ENCODE measurements around the gene BBLN.

Gene BBLN

DNA sequence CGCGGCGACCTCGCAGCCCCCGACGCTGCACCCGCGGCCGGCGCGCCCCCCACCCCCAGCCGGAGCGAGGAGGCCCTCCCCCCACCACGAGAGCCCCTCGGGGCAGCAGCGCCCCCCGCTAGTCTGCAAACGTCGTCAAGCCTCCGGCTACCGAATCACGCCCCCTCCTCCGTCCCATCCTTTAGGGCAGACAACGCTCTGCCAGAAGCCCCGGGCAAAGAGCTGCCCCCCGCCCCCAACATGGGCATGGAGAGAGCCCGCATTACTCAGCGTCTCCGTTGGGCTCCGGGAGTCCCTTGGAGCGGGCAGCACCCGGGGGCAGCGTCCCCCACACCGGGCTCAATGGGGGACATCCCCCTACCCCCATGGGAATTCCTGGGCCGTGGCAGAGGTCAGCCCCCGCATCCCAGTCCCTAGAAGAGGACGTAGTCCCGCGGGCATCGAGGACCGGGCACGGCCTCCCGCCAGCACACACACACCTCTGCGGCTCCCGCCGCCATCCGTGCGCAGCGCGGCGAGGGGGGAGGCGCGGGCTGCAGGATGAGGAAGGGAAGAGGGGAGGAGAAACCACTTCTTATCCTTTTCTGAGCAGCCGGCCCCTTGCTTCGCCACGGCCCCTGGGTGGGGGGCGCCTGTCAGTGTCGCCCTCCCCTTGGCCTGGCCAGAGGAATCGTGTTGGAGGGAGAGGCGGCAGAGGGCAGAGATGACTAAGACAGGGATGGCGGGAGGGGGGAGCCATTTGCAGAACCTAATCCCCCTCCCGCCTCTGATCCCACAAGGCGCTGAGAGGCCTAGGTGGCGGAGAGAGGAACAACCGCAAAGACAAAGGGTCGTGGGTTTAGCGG, 43.9 kb downstream of the BBLN start:
- Histone ChIP-seq H3K27ac (no peak overlapping the region), H3K27me3 (peaks cover 40% of the 10 kb centered on the region), H3K9me3 (no peaks in the 10 kb centered on the region), H3K4me1 (ENCODE audit: control insufficient read depth in 1 of 2, insufficient read depth in 1 of 2, low read depth in 1 of 2, low read length in 1 of 2) (peaks cover 15% of the 10 kb centered on the region in 2 experiments), H3K4me3 (ENCODE audit: low read depth in 1 of 2, low read length in 1 of 2) (peak overlapping the region; percentile 59 to 73), H3K36me3 (no peaks in the 10 kb centered on the region)
- no peak for TF ChIP-seq CTCF (IDR thresholded peaks at IDR 0.05)

- peaks cover 15% of the 10 kb centered on the region in 2 experiments for H3K4me1 ChIP-seq (ENCODE audit: control insufficient read depth in 1 of 2, insufficient read depth in 1 of 2, low read depth in 1 of 2, low read length in 1 of 2)
- no peak overlapping the region for H3K4me3 ChIP-seq (ENCODE audit: low read depth in 1 of 2, low read length in 1 of 2)
- TF ChIP-seq CTCF (IDR thresholded peaks at IDR 0.05) = no peak
- H3K36me3 ChIP-seq = no peaks in the 10 kb centered on the region
- peaks cover 40% of the 10 kb centered on the region for H3K27me3 ChIP-seq
- H3K27ac ChIP-seq = no peak overlapping the region
- H3K9me3 ChIP-seq = no peaks in the 10 kb centered on the region
Observed at GRCh38 chr9:128204858-128205257, 44.8 kb downstream of the BBLN start.

- no peak for TF ChIP-seq CTCF (IDR thresholded peaks at IDR 0.05)
- no peak overlapping the region for H3K27ac ChIP-seq
- peaks cover 15% of the 10 kb centered on the region in 2 experiments for H3K4me1 ChIP-seq (ENCODE audit: control insufficient read depth in 1 of 2, insufficient read depth in 1 of 2, low read depth in 1 of 2, low read length in 1 of 2)
- H3K36me3 ChIP-seq = no peaks in the 10 kb centered on the region
- H3K4me3 ChIP-seq (ENCODE audit: low read depth in 1 of 2, low read length in 1 of 2) = no peak overlapping the region
- no peaks in the 10 kb centered on the region for H3K9me3 ChIP-seq
- peaks cover 40% of the 10 kb centered on the region for H3K27me3 ChIP-seq
Observed at GRCh38 chr9:128205296-128205944, 45.4 kb downstream of the BBLN start.

GRCh38 chr9:128206484-128206883, 46.4 kb downstream of the BBLN start:
- Histone ChIP-seq H3K4me3 (ENCODE audit: low read depth in 1 of 2, low read length in 1 of 2) (no peak overlapping the region), H3K27me3 (peaks cover 40% of the 10 kb centered on the region), H3K9me3 (no peaks in the 10 kb centered on the region), H3K4me1 (ENCODE audit: control insufficient read depth in 1 of 2, insufficient read depth in 1 of 2, low read depth in 1 of 2, low read length in 1 of 2) (peaks cover 15% of the 10 kb centered on the region in 2 experiments), H3K36me3 (no peaks in the 10 kb centered on the region), H3K27ac (no peak overlapping the region)
- TF ChIP-seq CTCF (IDR thresholded peaks at IDR 0.05) = no peak

GRCh38 chr9:128206916-128207910, 47.1 kb downstream of the BBLN start:
- Histone ChIP-seq H3K4me3 (ENCODE audit: low read depth in 1 of 2, low read length in 1 of 2) (no peak overlapping the region), H3K27ac (no peak overlapping the region), H3K36me3 (no peaks in the 10 kb centered on the region), H3K27me3 (peaks cover 40% of the 10 kb centered on the region), H3K9me3 (no peaks in the 10 kb centered on the region), H3K4me1 (ENCODE audit: control insufficient read depth in 1 of 2, insufficient read depth in 1 of 2, low read depth in 1 of 2, low read length in 1 of 2) (peaks cover 15% of the 10 kb centered on the region in 2 experiments)
- no peak for TF ChIP-seq CTCF (IDR thresholded peaks at IDR 0.05)

All from neutrophil (primary cell).